Smooth muscle cell (in vitro differentiated cells): ENCODE measurements around the gene ZBED4. TPM values are rescaled to one million over a fixed set of nuclear protein-coding genes. Genes with fewer than 3 reads are reported as not detected.

Source experiments
- DNase-seq: peaks from one replicate; lab custom pipeline; 2025; ENCODE audit not compliant: unreplicated experiment; lab: John Stamatoyannopoulos, UW
- H2AFZ ChIP-seq: fragments of 200-600 bp; sonication (generic); 2 replicates; pipeline ENCODE4 v1.6.0; 2016; ENCODE audit warnings: antibody characterized with exemption, low read depth, mild to moderate bottlenecking
- H3F3A ChIP-seq: fragments of 200-600 bp; sonication (generic); 2 replicates; pipeline ENCODE4 v1.6.0; 2017; ENCODE audit warnings: antibody characterized with exemption, low read depth
- H3K27ac ChIP-seq: fragments of 200-600 bp; sonication (generic); 2 replicates; pipeline ENCODE4 v1.5.1; 2016; ENCODE audit warnings: low read depth, mild to moderate bottlenecking
- H3K27me3 ChIP-seq: fragments of 200-600 bp; sonication (generic); 2 replicates; pipeline ENCODE4 v1.6.1; 2016; ENCODE audit warnings: low read depth, mild to moderate bottlenecking
- H3K36me3 ChIP-seq: fragments of 200-600 bp; sonication (generic); 2 replicates; pipeline ENCODE4 v1.5.1; 2016; ENCODE audit warnings: low read depth
- H3K4me1 ChIP-seq: fragments of 200-600 bp; sonication (generic); 2 replicates; pipeline ENCODE4 v1.5.1; 2016; ENCODE audit warnings: low read depth
- H3K4me2 ChIP-seq: fragments of 200-600 bp; sonication (generic); 2 replicates; pipeline ENCODE4 v1.6.0; 2016; ENCODE audit warnings: mild to moderate bottlenecking
- H3K4me3 ChIP-seq: fragments of 200-600 bp; sonication (generic); 2 replicates; pipeline ENCODE4 v1.5.1; 2016; ENCODE audit warnings: mild to moderate bottlenecking
- H3K79me2 ChIP-seq: fragments of 200-600 bp; sonication (generic); 2 replicates; pipeline ENCODE4 v1.6.0; 2016; ENCODE audit warnings: low read depth, mild to moderate bottlenecking
- H3K9ac ChIP-seq: fragments of 200-600 bp; sonication (generic); 2 replicates; pipeline ENCODE4 v1.6.0; 2016; ENCODE audit warnings: low read depth
- H3K9me3 ChIP-seq: fragments of 200-600 bp; sonication (generic); replicated peaks from 2 replicates; pipeline ENCODE4 v1.5.1; 2016; ENCODE audit warnings: low read depth
- H4K20me1 ChIP-seq: fragments of 200-600 bp; sonication (generic); 2 replicates; pipeline ENCODE4 v1.6.0; 2016; ENCODE audit warnings: low read depth
- CTCF ChIP-seq: fragments of 200-600 bp; sonication (generic); IDR thresholded peaks from 2 replicates; pipeline ENCODE4 v1.5.1; 2017; ENCODE audit warnings: borderline replicate concordance, mild to moderate bottlenecking, antibody characterized with exemption; ENCODE audit not compliant: insufficient read depth, poor library complexity, severe bottlenecking
- WGBS: methylation state at CpG from one replicate; pipeline ENCODE4 v1.1.7; 2016; ENCODE audit warnings: low lambda C conversion rate; 5-methylcytosine and 5-hydroxymethylcytosine counted together
- polyA plus RNA-seq: library from polyadenylated mRNA; unstranded; fragments of >200 nt; fragmentation: Nextera tagmentation; extraction: Ambion mirVana; gene quantifications from 2 replicates; pipeline ENCODE4 v1.2.1, GENCODE V29; 2016
- total RNA-seq: library from RNA; depleted of rRNA; stranded (reverse); fragments of >200 nt; gene quantifications from 2 replicates; pipeline ENCODE4 v1.2.3, GENCODE V29; 2014

The ZBED4 gene
- total and polyA plus RNA-seq, 2 experiments from 2014 or later: 12.1 to 16.6 TPM

- Histone ChIP-seq H3K9me3 (peaks cover 3% of the 10 kb centered on the region), H3K36me3 (peaks cover 6% of the 10 kb centered on the region), H3K27ac (no peak overlapping the region), H3K4me3 (no peak overlapping the region), H3F3A (no peaks in the 10 kb centered on the region), H4K20me1 (peaks cover 5% of the 10 kb centered on the region), H2AFZ (no peak overlapping the region), H3K9ac (no peak overlapping the region), H3K79me2 (peaks cover 3% of the 10 kb centered on the region), H3K27me3 (no peaks in the 10 kb centered on the region), H3K4me2 (no peak overlapping the region), H3K4me1 (no peaks in the 10 kb centered on the region)
- no peak for TF ChIP-seq CTCF
- 90% methylated on average over 8 of the region's 8 CpGs for WGBS
- no peak for DNase-seq
Observed at GRCh38 chr22:49894322-49895054, 40.8 kb downstream of the ZBED4 start.

- Histone ChIP-seq H3K9me3 (no peaks in the 10 kb centered on the region), H3K27ac (no peak overlapping the region), H3K9ac (no peak overlapping the region), H2AFZ (no peak overlapping the region), H3K4me1 (no peaks in the 10 kb centered on the region), H3F3A (no peaks in the 10 kb centered on the region), H3K4me2 (no peak overlapping the region), H3K4me3 (no peak overlapping the region), H3K36me3 (peaks cover 3% of the 10 kb centered on the region), H3K79me2 (no peaks in the 10 kb centered on the region), H4K20me1 (peaks cover 7% of the 10 kb centered on the region), H3K27me3 (no peaks in the 10 kb centered on the region)
- TF ChIP-seq CTCF: no peak
- DNase-seq: no peak
- WGBS: 99% methylated on average over 5 of the region's 5 CpGs
Observed at GRCh38 chr22:49896201-49896600, 42.6 kb downstream of the ZBED4 start.

DNA sequence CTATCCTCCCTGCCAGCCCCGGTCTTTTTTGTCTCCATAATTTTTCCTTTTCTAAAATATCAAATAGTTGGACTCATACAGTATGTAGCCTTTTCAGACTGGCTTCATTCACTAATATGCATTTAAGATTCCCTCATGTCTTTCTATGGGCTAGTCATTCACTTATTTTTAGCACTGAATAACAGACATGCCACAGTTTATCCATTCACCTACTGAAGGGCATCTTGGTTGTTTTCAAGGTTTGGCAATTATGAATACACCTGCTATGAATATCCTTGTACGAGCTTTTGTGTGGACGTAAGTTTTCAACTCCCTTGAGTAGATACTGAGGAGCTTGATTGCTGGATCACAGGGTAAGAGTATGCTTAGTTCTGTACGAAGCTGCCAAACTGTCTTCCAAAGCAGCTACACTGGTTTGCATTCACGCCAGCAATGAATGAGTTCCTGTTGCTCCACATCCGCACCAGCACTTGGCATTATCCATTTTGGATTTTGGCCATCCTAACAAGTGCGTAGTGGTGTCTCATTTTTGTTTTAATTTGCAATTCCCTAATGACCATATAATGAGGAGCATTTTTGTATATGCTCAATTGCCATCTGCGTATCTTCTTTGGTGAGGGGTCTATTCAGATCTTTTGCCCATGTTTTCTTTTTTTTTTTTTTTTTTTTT, 43.5 kb downstream of the ZBED4 start:
- Histone ChIP-seq H4K20me1 (peaks cover 16% of the 10 kb centered on the region), H3K9ac (no peak overlapping the region), H3K4me3 (no peak overlapping the region), H3F3A (no peaks in the 10 kb centered on the region), H3K79me2 (no peaks in the 10 kb centered on the region), H3K9me3 (no peaks in the 10 kb centered on the region), H3K36me3 (peaks cover 3% of the 10 kb centered on the region), H3K4me1 (no peaks in the 10 kb centered on the region), H3K27me3 (no peaks in the 10 kb centered on the region), H3K27ac (no peak overlapping the region), H2AFZ (no peak overlapping the region), H3K4me2 (no peak overlapping the region)
- DNase-seq: no peak
- 98% methylated on average over 8 of the region's 8 CpGs for WGBS
- no peak for TF ChIP-seq CTCF
